ENCODE measurements around the gene FOXO1. TPM values are rescaled to one million over a fixed set of nuclear protein-coding genes. Genes with fewer than 3 reads are reported as not detected.
A peak's percentile ranks its signal among the peaks of the same experiment; 100 is the strongest.

FOXO1 gene
- total and polyA plus RNA-seq, 12 donors, result 3.4 to 31.2 (median 15.8) TPM

- peaks cover 0 to 9% (median 5%) of the 10 kb centered on the region in 9 donors for H3K4me1 ChIP-seq
- WGBS, 2 donors, result 97 to 100% methylated on average over 3 of the region's 3 CpGs
- no peak for TF ChIP-seq CTCF (IDR thresholded peaks at IDR 0.05)
- H3K4me3 ChIP-seq, result no peak overlapping the region
- no peaks in the 10 kb centered on the region for H3K9me3 ChIP-seq
- H3K27me3 ChIP-seq, result no peaks in the 10 kb centered on the region
- intact Hi-C loops (cut with DNase I), result no loop called here
- ATAC-seq (no peak), DNase-seq (no peak)
- H3K36me3 ChIP-seq, result no peaks in the 10 kb centered on the region
- H3K27ac ChIP-seq, result no peak overlapping the region
These were observed 145.5 kb downstream of the FOXO1 start for GRCh38 chr13:40520916-40521315.

GRCh38 chr13:40519637-40520036 lies 146.8 kb downstream of the FOXO1 start:
- no peaks in the 10 kb centered on the region for H3K36me3 ChIP-seq
- DNase-seq (peak in 1 of 2 donors; percentile 27), ATAC-seq (peak in 6 of 8 donors; percentile 54 to 71 (median 62))
- 43 to 67% methylated on average over 5 of the region's 5 CpGs for WGBS, 2 donors
- no peak overlapping the region for H3K4me3 ChIP-seq
- TF ChIP-seq CTCF (IDR thresholded peaks at IDR 0.05), result no peak
- H3K4me1 ChIP-seq, result peaks cover 0 to 9% (median 5%) of the 10 kb centered on the region in 9 donors
- no peaks in the 10 kb centered on the region for H3K27me3 ChIP-seq
- H3K27ac ChIP-seq, result no peak overlapping the region
- intact Hi-C loops (cut with DNase I), result no loop called here
- H3K9me3 ChIP-seq, result no peaks in the 10 kb centered on the region

- no peak for TF ChIP-seq CTCF (IDR thresholded peaks at IDR 0.05)
- no peak for ATAC-seq
- no peak for DNase-seq
- H3K4me1 ChIP-seq, result peaks cover 0 to 9% (median 5%) of the 10 kb centered on the region in 9 donors
- WGBS, 2 donors, result 69 to 85% methylated on average over 4 of the region's 4 CpGs
- H3K27ac ChIP-seq, result no peak overlapping the region
- H3K36me3 ChIP-seq, result no peaks in the 10 kb centered on the region
- H3K4me3 ChIP-seq, result no peak overlapping the region
- no peaks in the 10 kb centered on the region for H3K9me3 ChIP-seq
- no peaks in the 10 kb centered on the region for H3K27me3 ChIP-seq
- intact Hi-C loops (cut with DNase I), result no loop called here
These were observed 148.0 kb downstream of the FOXO1 start for GRCh38 chr13:40518481-40518882.

GRCh38 chr13:40517486-40518480 lies 148.7 kb downstream of the FOXO1 start:
- Histone ChIP-seq H3K4me1 (peaks cover 0 to 9% (median 5%) of the 10 kb centered on the region in 9 donors), H3K9me3 (no peaks in the 10 kb centered on the region), H3K27ac (no peak overlapping the region), H3K4me3 (no peak overlapping the region), H3K36me3 (no peaks in the 10 kb centered on the region), H3K27me3 (no peaks in the 10 kb centered on the region)
- intact Hi-C loops (cut with DNase I), result no loop called here
- 92 to 94% methylated on average over 8 of the region's 8 CpGs for WGBS, 2 donors
- no peak for TF ChIP-seq CTCF (IDR thresholded peaks at IDR 0.05)
- DNase-seq, result no peak
- no peak for ATAC-seq

Measured in heart right ventricle (tissue), 16 donors.